Panc1 (cell line): ENCODE measurements around the gene NTNG2.

Experiments
- POLR2AphosphoS5 ChIP-seq: IDR thresholded peaks from 2 replicates; pipeline ENCODE4 v1.6.1; 2012; ENCODE audit warnings: mild to moderate bottlenecking, low read depth, low read length, moderate library complexity
- TF ChIP-seq, protein P1 (sequence below): fragments of 450-650 bp; IDR thresholded peaks from 2 replicates; pipeline ENCODE4 v1.5.1; 2017; ENCODE audit warnings: mild to moderate bottlenecking

DNA sequence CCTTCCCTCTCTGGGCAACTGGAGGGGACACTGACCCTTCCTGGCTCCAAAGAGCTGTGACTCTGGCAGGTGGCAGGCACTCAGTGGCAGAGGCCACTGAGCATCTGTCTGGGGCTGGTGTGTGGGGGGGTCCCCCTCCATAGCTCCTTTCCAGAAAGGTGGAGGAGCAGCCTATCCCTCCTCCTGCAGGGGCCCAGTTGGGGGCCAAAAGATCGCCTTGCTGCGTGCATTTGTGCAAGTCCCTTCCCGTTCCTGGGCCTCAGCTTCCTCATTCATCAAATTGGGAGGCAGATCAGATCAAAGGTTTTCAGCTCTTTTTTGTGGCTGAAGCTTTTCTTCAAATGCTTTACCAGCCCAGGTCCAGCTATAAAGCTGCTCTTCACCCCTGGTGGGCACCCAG, 77.7 kb downstream of the NTNG2 start:
- TF ChIP-seq, protein P1, sequence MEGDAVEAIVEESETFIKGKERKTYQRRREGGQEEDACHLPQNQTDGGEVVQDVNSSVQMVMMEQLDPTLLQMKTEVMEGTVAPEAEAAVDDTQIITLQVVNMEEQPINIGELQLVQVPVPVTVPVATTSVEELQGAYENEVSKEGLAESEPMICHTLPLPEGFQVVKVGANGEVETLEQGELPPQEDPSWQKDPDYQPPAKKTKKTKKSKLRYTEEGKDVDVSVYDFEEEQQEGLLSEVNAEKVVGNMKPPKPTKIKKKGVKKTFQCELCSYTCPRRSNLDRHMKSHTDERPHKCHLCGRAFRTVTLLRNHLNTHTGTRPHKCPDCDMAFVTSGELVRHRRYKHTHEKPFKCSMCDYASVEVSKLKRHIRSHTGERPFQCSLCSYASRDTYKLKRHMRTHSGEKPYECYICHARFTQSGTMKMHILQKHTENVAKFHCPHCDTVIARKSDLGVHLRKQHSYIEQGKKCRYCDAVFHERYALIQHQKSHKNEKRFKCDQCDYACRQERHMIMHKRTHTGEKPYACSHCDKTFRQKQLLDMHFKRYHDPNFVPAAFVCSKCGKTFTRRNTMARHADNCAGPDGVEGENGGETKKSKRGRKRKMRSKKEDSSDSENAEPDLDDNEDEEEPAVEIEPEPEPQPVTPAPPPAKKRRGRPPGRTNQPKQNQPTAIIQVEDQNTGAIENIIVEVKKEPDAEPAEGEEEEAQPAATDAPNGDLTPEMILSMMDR = no peak
- no peak for TF ChIP-seq POLR2AphosphoS5
